Measurements from ENCODE around the gene HNRNPC.
"Not testable (repeated sequence)": the region's sequence is repeated elsewhere in the genome, so short reads cannot be mapped to it uniquely, and the experiment has no call there.

The HNRNPC gene

DNA sequence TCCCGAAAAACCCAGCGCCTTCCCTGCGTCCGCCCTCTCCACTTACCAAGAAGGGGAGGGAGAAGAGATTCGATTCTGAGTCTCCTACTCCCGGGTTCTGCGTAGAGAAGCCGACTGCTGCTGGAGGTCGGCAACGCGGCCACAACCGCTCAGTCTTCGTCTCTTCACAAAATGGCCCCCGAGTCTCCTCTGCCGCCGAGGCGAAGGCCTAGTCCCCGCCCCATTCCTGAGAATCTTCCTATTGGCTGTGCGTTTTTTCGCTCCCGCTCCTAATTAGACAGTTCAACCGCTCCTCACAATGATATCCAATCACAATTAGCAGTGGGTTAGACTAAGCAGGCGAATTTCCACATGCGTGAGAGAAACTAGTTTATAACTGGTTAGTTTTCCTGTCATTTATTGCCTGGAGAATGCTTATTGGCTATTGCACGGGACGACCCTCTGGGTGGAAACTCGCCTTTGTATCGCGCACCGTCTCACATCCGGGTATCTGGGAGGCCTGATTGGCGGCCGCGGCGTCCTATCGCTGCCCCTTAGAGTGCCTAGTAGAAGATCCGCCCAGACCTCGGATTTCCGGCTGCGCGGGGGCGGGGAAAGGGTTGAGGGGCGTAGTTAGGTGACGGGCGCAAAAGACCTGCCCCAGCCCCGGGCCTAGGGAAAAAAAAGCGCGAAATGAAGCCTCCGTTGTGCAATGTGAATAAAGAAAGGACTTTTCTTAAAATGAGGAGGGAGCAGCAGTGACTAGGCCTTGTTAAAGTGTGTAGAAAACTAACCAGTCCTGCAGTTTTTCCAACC lies at the start of gene HNRNPC:
Gene HNRNPC, minus strand, starts transcription at position 191 of the 795 bp plus-strand sequence. CDS start 35,249 bp downstream, outside the sequence.
- peak; percentile 100 for DNase-seq (ENCODE audit: low read depth in 2 of 2, low spot score in 1 of 2)

GRCh38 chr14:21317398-21317797 lies 48.2 kb upstream of the HNRNPC start:
- DNase-seq (ENCODE audit: low read depth in 2 of 2, low spot score in 1 of 2), result no peak

DNA sequence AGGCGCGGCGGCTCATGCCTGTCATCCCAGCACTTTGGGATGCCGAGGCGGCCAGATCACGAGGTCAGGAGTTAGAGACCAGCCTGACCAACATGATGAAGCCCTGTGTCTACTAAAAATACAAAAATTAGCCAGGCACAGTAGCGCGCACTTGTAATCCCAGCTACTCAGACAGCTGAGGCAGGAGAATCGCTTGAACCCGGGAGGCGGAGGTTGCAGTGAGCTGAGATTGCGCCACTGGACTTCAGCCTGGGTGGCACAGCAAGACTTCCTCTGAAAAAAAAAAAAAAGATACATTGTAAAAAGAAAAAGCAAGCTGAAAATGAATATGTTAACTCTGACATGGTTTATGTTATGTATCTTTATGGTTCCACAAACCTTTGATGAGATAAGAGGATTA lies 44.3 kb upstream of the HNRNPC start:
- DNase-seq (ENCODE audit: low read depth in 2 of 2, low spot score in 1 of 2), result no peak

- no peak for DNase-seq (ENCODE audit: low read depth in 2 of 2, low spot score in 1 of 2)
Measured at GRCh38 chr14:21311614-21312013, 42.4 kb upstream of the HNRNPC start.

GRCh38 chr14:21309956-21310355 lies 40.7 kb upstream of the HNRNPC start:
- no peak for DNase-seq (ENCODE audit: low read depth in 2 of 2, low spot score in 1 of 2)

DNA sequence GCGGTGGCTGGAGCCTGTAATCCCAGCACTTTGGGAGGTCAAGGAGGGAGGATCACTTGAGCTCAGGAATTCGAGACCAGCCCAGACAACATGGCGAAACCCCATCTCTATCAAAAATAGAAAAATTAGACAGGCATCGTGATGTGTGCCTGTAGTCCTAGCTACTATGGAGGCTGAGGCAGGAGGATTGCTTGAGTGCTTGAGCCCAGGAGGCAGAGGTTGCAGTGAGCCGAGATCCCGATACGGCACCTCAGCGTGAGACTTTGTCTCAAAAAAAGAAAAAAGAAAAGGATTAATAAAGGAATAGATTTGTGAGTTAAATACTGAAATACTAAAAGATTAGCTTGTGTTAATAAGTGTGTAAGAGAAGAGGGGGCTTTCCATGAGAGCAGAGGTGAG lies 40.0 kb upstream of the HNRNPC start:
- no peak for DNase-seq (ENCODE audit: low read depth in 2 of 2, low spot score in 1 of 2)

DNA sequence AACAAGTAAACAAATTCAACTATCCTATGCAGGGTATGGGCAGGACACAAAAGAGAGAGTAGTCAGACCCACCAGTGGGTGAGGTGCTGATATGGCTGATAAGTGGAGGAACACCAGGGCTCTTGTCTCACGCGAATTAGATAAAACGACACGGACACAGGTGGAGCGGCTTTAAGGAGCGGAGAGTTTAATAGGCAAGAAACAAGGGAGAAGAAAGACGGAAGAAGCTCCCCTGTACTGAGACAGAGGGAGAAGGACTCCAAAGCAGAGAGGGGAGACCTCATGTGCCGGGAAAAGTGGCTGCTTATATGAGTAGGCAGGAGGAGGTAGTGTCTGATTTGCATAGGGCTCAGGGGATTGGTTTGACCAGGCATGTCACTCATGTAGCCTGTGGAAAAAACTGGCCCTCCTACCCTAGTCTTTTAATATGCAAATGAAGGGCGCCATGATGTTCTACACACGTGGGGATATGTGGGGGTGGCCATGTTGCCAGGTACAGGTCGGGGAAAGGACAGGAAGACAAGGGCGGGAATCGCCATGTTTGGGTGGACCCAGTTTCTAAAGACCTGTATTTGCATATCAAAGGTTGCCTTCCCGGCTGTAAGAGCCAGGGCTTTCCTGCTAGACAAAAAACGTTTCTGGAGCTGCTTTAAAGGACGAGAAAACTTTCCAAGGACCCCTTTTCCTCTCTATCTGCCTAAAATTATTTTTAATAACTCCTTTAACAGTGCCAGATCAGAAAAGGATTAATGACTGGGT lies 39.4 kb upstream of the HNRNPC start:
- DNase-seq (ENCODE audit: low read depth in 2 of 2, low spot score in 1 of 2), result peak; percentile 44 to 61

- DNase-seq (ENCODE audit: low read depth in 2 of 2, low spot score in 1 of 2), result no peak
Measured at GRCh38 chr14:21308132-21308478, 38.9 kb upstream of the HNRNPC start.

- no peak for DNase-seq (ENCODE audit: low read depth in 2 of 2, low spot score in 1 of 2)
Measured at GRCh38 chr14:21307637-21308036, 38.4 kb upstream of the HNRNPC start.

GRCh38 chr14:21302836-21303140 lies 33.5 kb upstream of the HNRNPC start:
- not testable (repeated sequence) for DNase-seq (ENCODE audit: low read depth in 2 of 2, low spot score in 1 of 2)

GRCh38 chr14:21302013-21302835 lies 33.0 kb upstream of the HNRNPC start:
- DNase-seq (ENCODE audit: low read depth in 2 of 2, low spot score in 1 of 2), result no peak

DNA sequence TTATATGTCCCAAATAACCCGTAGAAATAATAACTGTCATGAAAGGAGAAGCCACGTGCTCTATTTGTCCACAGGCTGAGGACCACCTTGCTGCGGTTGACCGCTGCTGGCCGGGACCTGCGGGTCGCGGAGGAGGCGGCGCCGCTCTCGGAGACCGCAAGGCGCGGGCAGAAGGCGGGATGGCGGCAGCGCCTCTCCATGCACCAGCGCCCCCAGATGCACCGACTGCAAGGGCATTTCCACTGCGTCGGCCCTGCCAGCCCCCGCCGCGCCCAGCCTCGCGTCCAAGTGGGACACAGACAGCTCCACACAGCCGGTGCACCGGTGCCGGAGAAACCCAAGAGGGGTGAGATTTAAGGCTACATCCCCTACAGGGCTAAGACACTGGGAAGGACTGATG lies 31.6 kb upstream of the HNRNPC start:
- DNase-seq (ENCODE audit: low read depth in 2 of 2, low spot score in 1 of 2), result peak in 1 of 2 donors; percentile 1

DNA sequence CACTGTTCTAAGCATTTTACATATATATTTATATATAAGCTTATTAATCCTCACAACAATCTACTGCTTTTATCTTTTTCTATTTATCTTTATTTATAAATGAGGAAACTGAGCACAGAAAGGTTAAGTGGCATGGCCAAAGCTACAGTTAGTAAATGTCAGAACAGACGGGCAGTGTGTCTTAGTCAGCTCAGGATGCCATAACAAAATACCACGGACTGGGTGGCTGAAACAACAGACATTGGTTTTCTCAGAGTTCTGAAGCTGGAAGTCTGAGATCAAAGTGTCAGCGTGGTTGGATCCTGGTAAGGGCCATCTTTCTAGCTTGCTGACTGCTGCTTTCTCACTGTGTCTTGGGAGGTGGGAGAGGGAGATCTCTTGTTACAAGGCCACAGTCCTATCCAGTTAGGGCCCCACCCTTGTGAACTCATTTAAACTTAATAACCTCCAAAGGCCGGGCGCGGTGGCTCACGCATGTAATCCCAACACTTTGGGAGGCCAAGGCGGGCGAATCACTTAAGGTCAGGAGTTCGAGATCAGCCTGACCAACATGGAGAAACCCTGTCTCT lies 30.4 kb upstream of the HNRNPC start:
- no peak for DNase-seq (ENCODE audit: low read depth in 2 of 2, low spot score in 1 of 2)

GRCh38 chr14:21298358-21298757 lies 29.1 kb upstream of the HNRNPC start:
- no peak for DNase-seq (ENCODE audit: low read depth in 2 of 2, low spot score in 1 of 2)

DNA sequence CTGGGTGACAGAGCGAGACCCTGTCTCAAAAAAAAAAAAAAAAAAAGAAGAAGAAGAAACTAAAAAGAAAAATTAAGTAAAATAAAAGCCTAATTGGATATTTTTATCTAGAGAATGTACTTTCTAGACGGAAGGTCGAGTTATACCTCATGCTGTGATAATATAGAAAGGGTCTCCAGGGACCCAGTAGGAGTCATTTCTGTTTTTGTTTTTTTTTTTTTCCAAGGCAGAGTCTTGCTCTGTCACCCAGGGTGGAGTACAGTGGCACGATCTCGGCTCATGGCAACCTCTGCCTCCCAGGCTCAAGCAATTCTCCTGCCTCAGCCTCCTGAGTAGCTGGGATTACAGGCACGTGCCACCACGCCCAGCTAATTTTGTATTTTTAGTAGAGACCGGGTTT lies 24.8 kb upstream of the HNRNPC start:
- not testable (repeated sequence) for DNase-seq (ENCODE audit: low read depth in 2 of 2, low spot score in 1 of 2)

- DNase-seq (ENCODE audit: low read depth in 2 of 2, low spot score in 1 of 2), result no peak
Measured at GRCh38 chr14:21287168-21287567, 17.9 kb upstream of the HNRNPC start.

GRCh38 chr14:21286516-21286915 lies 17.3 kb upstream of the HNRNPC start:
- not testable (repeated sequence) for DNase-seq (ENCODE audit: low read depth in 2 of 2, low spot score in 1 of 2)

DNA sequence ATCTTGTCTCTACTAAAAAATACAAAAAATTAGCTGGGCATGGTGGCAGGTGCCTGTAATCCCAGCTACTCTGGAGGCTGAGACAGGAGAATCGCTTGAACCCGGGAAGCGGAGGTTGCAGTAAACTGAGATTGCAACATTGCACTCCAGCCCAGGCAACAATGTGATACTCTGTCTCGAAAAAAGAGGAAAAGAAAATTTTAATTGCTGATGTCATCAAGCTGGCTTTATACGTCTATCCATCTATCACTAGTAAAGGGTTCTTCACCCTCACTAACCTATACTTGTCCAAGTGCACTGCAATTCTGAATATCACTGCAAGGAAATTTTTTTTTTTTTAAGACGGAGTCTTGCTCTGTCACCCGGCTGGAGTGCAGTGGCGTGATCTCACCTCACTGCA lies 12.7 kb upstream of the HNRNPC start:
- DNase-seq (ENCODE audit: low read depth in 2 of 2, low spot score in 1 of 2), result not testable (repeated sequence)

- DNase-seq (ENCODE audit: low read depth in 2 of 2, low spot score in 1 of 2), result no peak
Measured at GRCh38 chr14:21279783-21280182, 10.5 kb upstream of the HNRNPC start, which contains the start of gene RPGRIP1. Gene RPGRIP1 (plus strand): TSS chr14:21280083. CDS start chr14:21287977, 7,894 bp downstream.

DNA sequence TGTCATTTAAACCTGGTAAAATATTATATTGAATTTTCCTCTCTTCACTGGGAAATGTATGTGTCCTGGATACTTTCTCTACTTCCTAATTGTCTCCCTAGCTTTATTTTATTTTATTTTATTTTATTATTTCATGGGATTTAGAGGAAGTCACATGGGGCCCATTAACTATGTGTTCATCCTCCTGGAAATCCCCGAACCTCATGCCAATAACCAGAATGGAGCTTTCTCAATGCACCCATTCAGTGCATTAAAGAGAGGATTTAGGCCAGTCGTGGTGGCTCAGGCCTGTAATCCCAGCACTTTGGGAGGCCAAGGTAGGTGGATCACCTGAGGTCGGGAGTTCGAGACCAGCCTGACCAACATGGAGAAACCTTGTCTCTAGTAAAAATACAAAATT lies 9.4 kb upstream of the HNRNPC start:
- DNase-seq (ENCODE audit: low read depth in 2 of 2, low spot score in 1 of 2), result no peak

GRCh38 chr14:21275261-21275858 lies 6.1 kb upstream of the HNRNPC start:
- no peak for DNase-seq (ENCODE audit: low read depth in 2 of 2, low spot score in 1 of 2)

Measured in stimulated activated CD8-positive, alpha-beta memory T cell treated with anti-CD3 and anti-CD28 coated beads, Interleukin-4, amount 100 ng/mL, for 4 hours (primary cell).